ENCODE measurements around the gene FAM9C. TPM values are rescaled to one million over a fixed set of nuclear protein-coding genes. Genes with fewer than 3 reads are reported as not detected.

FAM9C gene
- total RNA-seq, 1 experiment from 2014 or later: 0.16 TPM

DNA sequence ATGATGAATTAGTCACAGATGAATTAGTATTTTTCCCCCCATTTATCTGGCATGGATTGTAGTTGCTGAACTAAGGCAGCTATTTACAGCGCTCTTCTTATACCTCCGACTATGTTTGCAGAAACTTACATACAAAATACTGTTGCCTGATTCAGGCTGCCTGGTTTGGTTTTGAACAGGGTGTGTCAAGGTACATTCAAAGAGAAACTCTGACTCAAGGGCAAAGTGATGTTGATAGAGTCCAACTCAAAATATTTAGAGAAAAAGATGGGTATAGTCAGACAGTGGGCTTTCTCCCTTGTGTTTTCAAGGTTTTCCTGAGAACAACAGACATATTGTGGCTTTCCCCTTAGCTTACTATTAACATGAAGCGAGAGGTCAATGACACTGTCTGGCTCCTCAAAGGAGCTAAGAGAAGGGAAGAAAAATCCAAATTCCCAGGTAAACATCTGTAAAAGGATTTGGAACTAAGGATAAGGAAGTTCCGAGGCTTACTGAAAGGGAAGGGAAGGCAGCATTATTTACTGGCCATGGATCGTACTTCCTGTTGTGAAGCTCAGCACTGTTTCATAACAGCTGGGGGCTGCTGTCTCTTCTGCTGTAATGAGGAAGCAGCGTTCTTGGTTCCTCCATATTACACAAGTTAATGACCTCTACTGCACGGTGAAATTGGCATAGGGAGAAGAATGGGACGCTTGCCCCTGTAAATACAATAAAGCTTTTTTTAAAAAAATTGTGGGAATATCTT, 30.9 kb downstream of the FAM9C start:
- no peaks in the 10 kb centered on the region for H3K36me3 ChIP-seq
- no peaks in the 10 kb centered on the region for H3K27me3 ChIP-seq
- H3K4me3 ChIP-seq: peak overlapping the region; percentile 18
- DNase-seq: peak; percentile 40 to 68
- peak overlapping the region; percentile 75 for H3K27ac ChIP-seq
- H3K4me1 ChIP-seq: peaks cover 58% of the 10 kb centered on the region
- no peaks in the 10 kb centered on the region for H3K9me3 ChIP-seq (replicated peaks)

GRCh38 chrX:13010546-13010945, 33.9 kb downstream of the FAM9C start:
- Histone ChIP-seq H3K27ac (no peak overlapping the region), H3K4me3 (no peak overlapping the region), H3K9me3 (replicated peaks) (no peaks in the 10 kb centered on the region), H3K4me1 (peaks cover 57% of the 10 kb centered on the region), H3K27me3 (no peaks in the 10 kb centered on the region), H3K36me3 (no peaks in the 10 kb centered on the region)
- peak; percentile 40 to 71 for DNase-seq

DNA sequence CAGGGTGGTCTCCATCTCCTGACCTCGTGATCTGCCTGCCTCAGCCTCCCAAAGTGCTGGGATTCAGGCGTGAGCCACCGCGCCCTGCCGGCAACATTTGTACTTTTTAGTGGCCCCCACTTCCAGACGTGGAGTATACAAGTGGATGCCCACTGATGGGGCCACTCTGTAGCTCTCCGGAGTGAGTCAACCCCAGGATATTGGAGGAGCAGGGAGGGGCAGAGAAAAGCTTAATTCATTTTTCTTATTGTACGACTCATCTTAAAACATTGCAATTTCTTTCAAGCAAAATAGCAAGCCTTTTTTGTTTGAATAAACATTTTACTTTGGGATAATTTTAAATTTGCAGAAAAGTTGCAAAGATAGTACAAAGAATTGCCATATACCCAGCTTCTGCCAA, 34.6 kb downstream of the FAM9C start:
- Histone ChIP-seq H3K27ac (no peak overlapping the region), H3K27me3 (no peaks in the 10 kb centered on the region), H3K36me3 (no peaks in the 10 kb centered on the region), H3K4me3 (no peak overlapping the region), H3K4me1 (peaks cover 53% of the 10 kb centered on the region), H3K9me3 (replicated peaks) (no peaks in the 10 kb centered on the region)
- DNase-seq: no peak

DNA sequence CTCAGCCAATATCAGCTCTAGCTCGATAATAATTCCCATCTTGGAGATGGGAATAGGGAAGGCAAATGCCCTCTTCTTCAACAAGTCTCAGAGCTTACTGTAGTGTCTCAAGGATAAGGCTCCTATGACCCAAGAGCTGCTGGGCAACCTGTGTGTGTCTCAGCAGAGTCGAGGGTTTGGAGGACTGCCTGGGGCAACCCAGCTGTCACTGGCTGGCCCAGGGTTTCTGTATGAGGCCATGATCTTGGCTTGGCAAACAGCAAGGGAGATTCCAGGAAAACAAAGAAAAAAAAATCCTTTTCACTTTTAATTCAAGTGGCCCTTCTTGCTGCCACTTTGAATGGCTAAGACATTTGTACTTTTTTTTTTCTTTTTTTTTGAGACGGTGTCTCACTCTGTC, 35.1 kb downstream of the FAM9C start:
- Histone ChIP-seq H3K4me3 (no peak overlapping the region), H3K27me3 (no peaks in the 10 kb centered on the region), H3K36me3 (no peaks in the 10 kb centered on the region), H3K9me3 (replicated peaks) (no peaks in the 10 kb centered on the region), H3K4me1 (peaks cover 48% of the 10 kb centered on the region), H3K27ac (no peak overlapping the region)
- DNase-seq: peak; percentile 61 to 73

GRCh38 chrX:13008851-13009250, 35.6 kb downstream of the FAM9C start:
- Histone ChIP-seq H3K9me3 (replicated peaks) (no peaks in the 10 kb centered on the region), H3K36me3 (no peaks in the 10 kb centered on the region), H3K4me3 (no peak overlapping the region), H3K27ac (no peak overlapping the region), H3K27me3 (no peaks in the 10 kb centered on the region), H3K4me1 (peaks cover 44% of the 10 kb centered on the region)
- no peak for DNase-seq

- DNase-seq: no peak
Observed at GRCh38 chrX:13008189-13008533, 36.3 kb downstream of the FAM9C start.

DNA sequence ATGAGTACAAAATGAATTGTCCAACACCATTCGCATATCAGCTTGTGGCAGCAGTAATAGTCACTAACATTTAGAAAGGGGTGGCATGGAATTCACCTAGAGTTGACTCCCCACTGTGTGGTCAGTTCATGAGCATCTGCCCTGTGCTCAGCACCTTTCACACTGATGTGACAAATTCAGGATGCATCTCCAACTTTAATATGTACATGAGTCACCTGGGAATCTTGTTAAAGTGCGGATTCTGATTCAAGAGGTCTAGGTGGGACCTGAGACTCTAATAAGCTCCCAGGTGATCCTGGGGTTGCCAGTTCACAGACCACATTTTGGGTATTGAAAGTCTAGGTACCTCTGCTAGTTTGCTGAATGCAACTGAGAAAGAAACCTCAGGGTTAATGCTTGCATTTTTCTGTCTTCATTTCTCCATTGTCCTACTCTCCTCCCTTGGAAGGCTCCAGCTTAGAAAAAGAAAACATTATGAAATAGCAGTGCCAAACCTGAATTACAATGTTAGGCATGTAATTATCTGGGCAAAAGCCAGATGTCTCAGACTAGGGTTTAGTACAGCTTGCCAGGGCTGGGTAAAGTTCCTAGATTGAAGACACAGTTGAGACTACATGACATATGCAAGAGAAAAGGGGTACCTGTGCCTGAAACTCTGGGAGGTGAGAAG, 36.8 kb downstream of the FAM9C start:
- H3K36me3 ChIP-seq: no peaks in the 10 kb centered on the region
- no peaks in the 10 kb centered on the region for H3K27me3 ChIP-seq
- no peak overlapping the region for H3K27ac ChIP-seq
- H3K4me3 ChIP-seq: no peak overlapping the region
- peaks cover 34% of the 10 kb centered on the region for H3K4me1 ChIP-seq
- no peak for DNase-seq
- H3K9me3 ChIP-seq (replicated peaks): no peaks in the 10 kb centered on the region

More at GRCh38 chrX:13008189-13008533, 36.3 kb downstream of the FAM9C start:
- H3K4me3 ChIP-seq: no peak overlapping the region
- no peak overlapping the region for H3K27ac ChIP-seq
- no peaks in the 10 kb centered on the region for H3K36me3 ChIP-seq
- no peaks in the 10 kb centered on the region for H3K9me3 ChIP-seq (replicated peaks)
- H3K4me1 ChIP-seq: peaks cover 37% of the 10 kb centered on the region
- no peaks in the 10 kb centered on the region for H3K27me3 ChIP-seq

DNA sequence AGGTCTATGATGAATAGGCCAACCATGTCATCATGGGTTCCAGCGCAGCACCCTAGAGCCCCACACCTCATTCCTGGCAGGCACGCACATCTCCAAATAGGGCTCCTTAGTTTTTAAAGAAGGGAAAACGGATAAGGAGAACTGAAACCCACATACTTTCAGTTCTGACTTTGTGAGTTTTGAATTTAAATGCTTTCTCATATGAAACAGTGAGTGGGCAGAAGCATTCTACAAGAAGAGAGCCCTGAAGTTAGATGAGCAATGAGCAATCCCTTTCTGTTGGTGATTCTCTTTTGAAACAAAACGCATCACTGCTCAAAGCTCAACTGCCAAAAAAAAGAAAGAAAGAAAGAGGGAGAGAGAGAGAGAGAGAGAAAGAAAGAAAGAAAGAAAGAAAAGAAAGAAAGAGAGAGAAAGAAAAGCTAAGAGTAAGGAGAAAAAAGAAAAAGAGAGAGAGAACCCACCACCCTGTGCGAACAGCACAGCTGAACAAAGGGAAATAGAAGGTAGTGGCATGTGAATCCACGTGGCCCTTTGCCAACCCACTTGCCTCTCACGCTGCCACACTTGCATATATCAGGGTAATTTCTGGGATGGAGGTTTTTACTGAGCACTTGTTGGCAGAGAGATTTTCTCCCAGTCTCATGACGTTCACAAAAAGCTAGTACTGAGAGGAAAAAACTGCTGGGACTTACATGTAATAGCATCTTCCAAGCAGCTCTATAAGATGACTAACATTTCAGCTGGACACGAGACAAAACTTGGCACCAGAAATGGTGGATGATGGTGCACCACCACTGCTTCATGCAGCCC, 38.6 kb downstream of the FAM9C start:
- no peak for DNase-seq
- Histone ChIP-seq H3K36me3 (no peaks in the 10 kb centered on the region), H3K4me3 (no peak overlapping the region), H3K27me3 (no peaks in the 10 kb centered on the region), H3K4me1 (peaks cover 31% of the 10 kb centered on the region), H3K27ac (no peak overlapping the region), H3K9me3 (replicated peaks) (no peaks in the 10 kb centered on the region)

- H3K36me3 ChIP-seq: no peaks in the 10 kb centered on the region
- no peak overlapping the region for H3K27ac ChIP-seq
- no peak for DNase-seq
- H3K27me3 ChIP-seq: no peaks in the 10 kb centered on the region
- H3K4me3 ChIP-seq: no peak overlapping the region
- no peaks in the 10 kb centered on the region for H3K4me1 ChIP-seq
- no peaks in the 10 kb centered on the region for H3K9me3 ChIP-seq (replicated peaks)
Observed at GRCh38 chrX:13001961-13002671, 42.3 kb downstream of the FAM9C start.

DNA sequence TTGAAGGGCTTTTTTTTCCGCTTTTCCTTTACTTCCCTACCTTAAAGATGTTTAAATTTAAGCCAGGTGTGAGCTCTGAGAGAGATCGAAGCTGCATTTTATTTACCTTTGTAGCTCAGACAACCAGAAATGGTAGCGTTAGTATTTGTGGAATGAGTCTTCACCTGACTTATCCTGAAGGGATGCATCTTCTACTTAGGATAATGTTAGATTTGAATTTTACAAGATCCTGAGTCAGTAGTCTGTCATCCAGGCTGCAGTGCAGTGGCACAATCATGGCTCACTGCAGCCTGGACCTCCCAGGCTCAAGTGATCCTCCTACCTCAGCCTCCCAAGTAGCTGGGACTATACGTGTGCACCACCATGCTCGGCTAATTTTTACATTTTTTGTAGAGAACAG, 43.3 kb downstream of the FAM9C start:
- Histone ChIP-seq H3K27me3 (no peaks in the 10 kb centered on the region), H3K27ac (no peak overlapping the region), H3K36me3 (no peaks in the 10 kb centered on the region)

GRCh38 chrX:13000301-13000811, 44.1 kb downstream of the FAM9C start:
- H3K27me3 ChIP-seq: no peaks in the 10 kb centered on the region
- H3K4me3 ChIP-seq: no peak overlapping the region
- H3K4me1 ChIP-seq: no peaks in the 10 kb centered on the region
- no peaks in the 10 kb centered on the region for H3K9me3 ChIP-seq (replicated peaks)
- H3K27ac ChIP-seq: no peak overlapping the region
- H3K36me3 ChIP-seq: no peaks in the 10 kb centered on the region
- no peak for DNase-seq

More for the DNA sequence above, 43.3 kb downstream of the FAM9C start:
- no peak for DNase-seq
- Histone ChIP-seq H3K4me3 (no peak overlapping the region), H3K4me1 (no peaks in the 10 kb centered on the region), H3K9me3 (replicated peaks) (no peaks in the 10 kb centered on the region)

- H3K36me3 ChIP-seq: no peaks in the 10 kb centered on the region
- no peaks in the 10 kb centered on the region for H3K4me1 ChIP-seq
- no peaks in the 10 kb centered on the region for H3K9me3 ChIP-seq (replicated peaks)
- DNase-seq: no peak
- H3K4me3 ChIP-seq: no peak overlapping the region
- no peaks in the 10 kb centered on the region for H3K27me3 ChIP-seq
- no peak overlapping the region for H3K27ac ChIP-seq
Observed at GRCh38 chrX:12999422-12999821, 45.0 kb downstream of the FAM9C start.

GRCh38 chrX:12997906-12998687, 46.3 kb downstream of the FAM9C start:
- no peak for DNase-seq
- no peaks in the 10 kb centered on the region for H3K36me3 ChIP-seq
- H3K4me3 ChIP-seq: no peak overlapping the region
- H3K4me1 ChIP-seq: no peaks in the 10 kb centered on the region
- H3K27me3 ChIP-seq: no peaks in the 10 kb centered on the region
- no peaks in the 10 kb centered on the region for H3K9me3 ChIP-seq (replicated peaks)
- no peak overlapping the region for H3K27ac ChIP-seq

DNA sequence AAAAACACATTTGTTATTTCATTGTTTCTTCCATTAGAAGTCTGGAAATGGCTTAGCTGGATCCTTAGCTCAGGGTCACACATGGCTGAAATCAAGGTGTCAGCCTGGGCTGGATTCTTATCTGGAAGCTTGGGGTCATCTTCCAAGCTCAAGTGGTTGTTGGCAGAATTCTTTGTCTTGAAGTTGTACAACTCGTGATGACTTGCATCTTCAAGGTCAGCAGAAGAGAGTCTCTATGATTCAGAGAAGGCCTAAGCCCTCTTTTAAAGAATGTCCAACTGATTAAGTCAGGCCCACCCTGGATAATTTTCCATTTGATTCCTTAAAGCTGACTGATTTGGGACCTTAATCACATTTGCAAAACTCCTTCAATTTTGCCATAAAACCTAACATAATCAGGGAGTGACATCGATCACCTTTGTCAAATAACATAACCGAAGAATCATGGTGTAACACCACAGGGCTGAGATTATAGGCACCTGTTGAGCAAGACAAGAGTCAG, 47.4 kb downstream of the FAM9C start:
- Histone ChIP-seq H3K9me3 (replicated peaks) (no peaks in the 10 kb centered on the region), H3K27me3 (no peaks in the 10 kb centered on the region), H3K4me1 (no peaks in the 10 kb centered on the region), H3K4me3 (no peak overlapping the region), H3K36me3 (no peaks in the 10 kb centered on the region), H3K27ac (no peak overlapping the region)
- no peak for DNase-seq
